Mesendoderm (in vitro differentiated cells): ENCODE measurements around the gene CREM.
A peak's percentile ranks its signal among the peaks of the same experiment; 100 is the strongest.
"Not testable (repeated sequence)": the region's sequence is repeated elsewhere in the genome, so short reads cannot be mapped to it uniquely, and the experiment has no call there.

ENCODE experiments used
- DNase-seq: peaks from one replicate; pipeline ENCODE4 v3.0.0; 2013
- H2AK5ac ChIP-seq: 2 replicates; pipeline ENCODE4 v1.6.1; 2013; ENCODE audit warnings: low read length, inconsistent platforms
- H2BK120ac ChIP-seq: 2 replicates; pipeline ENCODE4 v1.6.1; 2013; ENCODE audit warnings: low read depth, mild to moderate bottlenecking, low read length, moderate library complexity, mixed read lengths
- H2BK15ac ChIP-seq: replicated peaks from 2 replicates; pipeline ENCODE4 v1.6.1; 2013; ENCODE audit warnings: low read depth, mild to moderate bottlenecking, moderate library complexity
- H2BK5ac ChIP-seq: 2 replicates; pipeline ENCODE4 v1.6.1; 2013; ENCODE audit warnings: low read length, inconsistent platforms
- H3K18ac ChIP-seq: 2 replicates; pipeline ENCODE4 v1.6.1; 2013; ENCODE audit warnings: mild to moderate bottlenecking, low read length, mixed read lengths
- H3K23ac ChIP-seq: one replicate; pipeline ENCODE4 v1.6.1; 2013; ENCODE audit warnings: low read length
- H3K27ac ChIP-seq: 2 replicates; pipeline ENCODE4 v1.5.1; 2013; ENCODE audit warnings: low read depth, mild to moderate bottlenecking, inconsistent platforms, low read length, moderate library complexity
- H3K27me3 ChIP-seq: 2 replicates; pipeline ENCODE4 v1.6.1; 2013; ENCODE audit warnings: low read length, control low read depth, mild to moderate bottlenecking, inconsistent platforms; ENCODE audit not compliant: insufficient read depth, poor library complexity
- H3K36me3 ChIP-seq: 2 replicates; pipeline ENCODE4 v1.6.1; 2013; ENCODE audit warnings: low read length, inconsistent platforms; ENCODE audit not compliant: control insufficient read depth, insufficient read depth
- H3K4ac ChIP-seq: one replicate; pipeline ENCODE4 v1.6.1; 2013; ENCODE audit warnings: low read depth, mild to moderate bottlenecking, low read length, moderate library complexity
- H3K4me1 ChIP-seq: 2 replicates; pipeline ENCODE4 v1.6.1; 2013; ENCODE audit warnings: low read depth, low read length, inconsistent platforms; ENCODE audit not compliant: control insufficient read depth
- H3K4me2 ChIP-seq: 2 replicates; pipeline ENCODE4 v1.6.1; 2013; ENCODE audit warnings: low read length
- H3K4me3 ChIP-seq: 2 replicates; pipeline ENCODE4 v1.5.1; 2013; ENCODE audit warnings: mild to moderate bottlenecking, low read length
- H3K56ac ChIP-seq: one replicate; pipeline ENCODE4 v1.6.1; 2013; ENCODE audit warnings: low read length
- H3K79me1 ChIP-seq: 2 replicates; pipeline ENCODE4 v1.6.1; 2013; ENCODE audit warnings: low read length, inconsistent platforms
- H3K79me2 ChIP-seq: 2 replicates; pipeline ENCODE4 v1.6.1; 2013; ENCODE audit warnings: mild to moderate bottlenecking, low read length; ENCODE audit not compliant: control insufficient read depth, insufficient read depth
- H3K9ac ChIP-seq: 2 replicates; pipeline ENCODE4 v1.6.1; 2013; ENCODE audit warnings: low read length, inconsistent platforms
- H4K5ac ChIP-seq: one replicate; pipeline ENCODE4 v1.6.1; 2013; ENCODE audit warnings: low read length
- H4K8ac ChIP-seq: one replicate; pipeline ENCODE4 v1.6.1; 2013; ENCODE audit warnings: low read depth, mild to moderate bottlenecking, control low read depth, low read length, moderate library complexity
- WGBS: extraction: QIAGEN DNeasy Blood & Tissue Kit; methylation state at CpG from one replicate; pipeline ENCODE4 v1.1.7; 2013; ENCODE audit warnings: low lambda C conversion rate, missing lambda C conversion rate; ENCODE audit not compliant: insufficient coverage; ENCODE audit errors: extremely low coverage; 5-methylcytosine and 5-hydroxymethylcytosine counted together

The CREM gene

DNA sequence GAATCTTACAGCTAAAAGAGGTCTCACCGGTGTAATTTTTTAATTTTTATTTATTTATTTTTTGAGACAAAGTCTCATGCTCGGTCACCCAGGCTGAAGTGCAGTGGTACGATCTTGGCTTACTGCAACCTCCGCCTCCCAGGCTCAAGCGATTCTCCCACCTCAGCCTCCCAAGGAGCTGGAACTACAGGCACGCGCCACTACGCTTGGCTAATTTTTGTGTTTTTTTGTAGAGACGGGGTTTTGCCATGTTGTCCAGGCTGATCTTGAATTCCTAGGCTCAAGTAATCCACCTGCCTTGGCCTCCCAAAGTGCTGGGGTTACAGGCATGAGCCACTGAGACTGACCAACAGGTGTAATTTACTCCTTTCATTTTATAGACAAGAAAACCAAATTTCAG lies 90.3 kb downstream of the CREM start:
- not testable (repeated sequence) for H3K56ac ChIP-seq, H3K18ac ChIP-seq, H3K4ac ChIP-seq, H4K5ac ChIP-seq, H3K23ac ChIP-seq, H4K8ac ChIP-seq, H3K9ac ChIP-seq, H3K36me3 ChIP-seq, H3K4me1 ChIP-seq, H3K79me1 ChIP-seq, H3K4me2 ChIP-seq, H3K4me3 ChIP-seq, H3K79me2 ChIP-seq, DNase-seq, H2BK15ac ChIP-seq, H2BK120ac ChIP-seq, H2AK5ac ChIP-seq, H3K27me3 ChIP-seq, H2BK5ac ChIP-seq, H3K27ac ChIP-seq
- WGBS = no CpG with 5 or more reads among the region's 9 CpGs

DNA sequence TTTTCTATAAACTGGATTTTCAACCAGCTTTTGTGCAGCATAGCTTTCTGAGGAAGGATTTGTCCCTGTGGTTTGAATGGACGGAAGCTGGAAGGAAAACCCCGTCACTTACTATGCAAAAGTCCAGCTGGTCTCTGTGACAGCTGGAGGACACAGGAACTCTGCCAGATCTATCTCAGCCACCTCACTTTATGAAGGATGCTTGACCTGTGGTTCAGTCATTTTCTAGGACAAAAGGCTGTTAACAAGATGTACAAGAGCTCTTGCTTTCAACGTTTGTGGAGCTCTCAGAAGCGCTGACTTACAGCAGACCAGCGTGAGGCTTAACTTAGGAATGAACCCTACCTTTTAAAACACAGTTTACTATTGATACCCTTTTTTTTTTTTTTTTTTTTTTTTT lies 90.8 kb downstream of the CREM start:
- no peak overlapping the region for H4K8ac ChIP-seq
- H3K4me1 ChIP-seq = peaks cover 3% of the 10 kb centered on the region
- no peak overlapping the region for H4K5ac ChIP-seq
- H3K9ac ChIP-seq = no peak overlapping the region
- no peaks in the 10 kb centered on the region for H3K79me2 ChIP-seq
- DNase-seq = no peak
- no peaks in the 10 kb centered on the region for H3K27me3 ChIP-seq
- H3K4ac ChIP-seq = no peak overlapping the region
- no peak overlapping the region for H2AK5ac ChIP-seq
- H3K23ac ChIP-seq = no peak overlapping the region
- no peak overlapping the region for H3K18ac ChIP-seq
- no peak overlapping the region for H2BK5ac ChIP-seq
- no peak overlapping the region for H3K4me2 ChIP-seq
- H2BK120ac ChIP-seq = no peak overlapping the region
- no peak overlapping the region for H2BK15ac ChIP-seq
- H3K56ac ChIP-seq = no peak overlapping the region
- no peak overlapping the region for H3K27ac ChIP-seq
- no peaks in the 10 kb centered on the region for H3K79me1 ChIP-seq
- H3K36me3 ChIP-seq = no peaks in the 10 kb centered on the region
- H3K4me3 ChIP-seq = no peak overlapping the region
- WGBS = no CpG with 5 or more reads among the region's 5 CpGs

DNA sequence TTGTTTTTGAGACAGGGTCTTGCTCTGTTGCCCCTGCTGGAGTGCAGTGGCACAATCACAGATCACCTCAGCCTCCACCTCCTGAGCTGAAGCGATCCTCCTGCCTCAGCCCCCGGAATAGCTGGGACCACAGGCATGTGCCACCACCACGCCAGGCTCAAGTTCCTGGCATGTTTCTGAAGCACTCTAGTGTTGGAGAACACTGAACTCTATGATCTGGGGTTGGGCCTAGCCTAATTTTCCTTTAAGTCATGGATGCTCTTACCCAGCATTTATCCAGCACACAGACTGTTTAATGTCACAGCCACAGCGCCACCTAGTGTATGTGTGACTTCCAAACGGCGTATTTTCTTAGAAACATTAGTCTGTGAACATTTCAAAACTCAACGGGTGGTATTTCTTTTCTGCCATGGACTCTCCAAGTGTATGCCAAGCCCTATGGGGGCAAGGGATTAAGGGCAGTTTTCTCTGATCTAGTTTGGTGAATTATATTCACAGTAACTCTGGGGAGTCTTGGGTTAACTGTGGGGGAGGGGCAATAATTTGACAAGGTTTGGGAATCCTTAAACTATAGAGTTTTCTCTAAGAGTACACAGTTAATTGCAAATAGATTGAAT lies 91.8 kb downstream of the CREM start:
- H3K18ac ChIP-seq = no peak overlapping the region
- no peaks in the 10 kb centered on the region for H3K4me1 ChIP-seq
- no peak overlapping the region for H3K4me2 ChIP-seq
- H2AK5ac ChIP-seq = no peak overlapping the region
- no peaks in the 10 kb centered on the region for H3K79me1 ChIP-seq
- H3K79me2 ChIP-seq = no peaks in the 10 kb centered on the region
- no peak overlapping the region for H3K23ac ChIP-seq
- H3K4ac ChIP-seq = no peak overlapping the region
- peak overlapping the region; percentile 87 for H4K8ac ChIP-seq
- no peak overlapping the region for H4K5ac ChIP-seq
- peak; percentile 89 for DNase-seq
- no peaks in the 10 kb centered on the region for H3K36me3 ChIP-seq
- no peak overlapping the region for H3K4me3 ChIP-seq
- no peak overlapping the region for H2BK120ac ChIP-seq
- no CpG with 5 or more reads among the region's 7 CpGs for WGBS
- H2BK5ac ChIP-seq = no peak overlapping the region
- no peak overlapping the region for H3K56ac ChIP-seq
- no peaks in the 10 kb centered on the region for H3K27me3 ChIP-seq
- no peak overlapping the region for H3K27ac ChIP-seq
- no peak overlapping the region for H3K9ac ChIP-seq
- H2BK15ac ChIP-seq = no peak overlapping the region

DNA sequence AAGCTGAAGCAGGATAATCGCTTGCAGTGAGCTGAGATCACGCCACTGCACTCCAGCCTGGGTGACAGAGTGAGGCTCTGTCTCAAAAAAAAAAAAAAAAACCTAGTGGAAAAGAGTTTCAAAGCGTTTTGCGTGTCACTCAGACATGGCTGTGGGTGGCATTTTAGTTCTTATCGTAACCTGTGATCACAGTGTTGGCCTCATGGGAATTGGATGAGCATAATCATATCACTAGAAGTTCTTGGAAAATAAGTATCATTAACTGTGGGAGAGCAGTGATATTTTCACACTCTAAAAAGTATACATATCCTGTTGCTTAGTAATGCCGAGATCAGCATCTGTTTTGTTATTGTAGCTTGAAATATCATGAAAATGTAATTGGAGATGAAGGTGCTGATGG lies 92.6 kb downstream of the CREM start:
- Histone ChIP-seq H3K79me2 (no peaks in the 10 kb centered on the region), H3K27ac (no peak overlapping the region), H3K4ac (no peak overlapping the region), H3K36me3 (no peaks in the 10 kb centered on the region), H3K4me3 (no peak overlapping the region), H3K4me2 (no peak overlapping the region), H3K27me3 (no peaks in the 10 kb centered on the region), H2BK15ac (no peak overlapping the region), H2BK5ac (no peak overlapping the region), H3K23ac (no peak overlapping the region), H3K79me1 (no peaks in the 10 kb centered on the region), H3K9ac (no peak overlapping the region), H3K56ac (no peak overlapping the region), H4K5ac (no peak overlapping the region), H4K8ac (no peak overlapping the region), H2AK5ac (no peak overlapping the region), H3K4me1 (no peaks in the 10 kb centered on the region), H3K18ac (no peak overlapping the region), H2BK120ac (no peak overlapping the region)
- no CpG with 5 or more reads among the region's 6 CpGs for WGBS
- DNase-seq = no peak

DNA sequence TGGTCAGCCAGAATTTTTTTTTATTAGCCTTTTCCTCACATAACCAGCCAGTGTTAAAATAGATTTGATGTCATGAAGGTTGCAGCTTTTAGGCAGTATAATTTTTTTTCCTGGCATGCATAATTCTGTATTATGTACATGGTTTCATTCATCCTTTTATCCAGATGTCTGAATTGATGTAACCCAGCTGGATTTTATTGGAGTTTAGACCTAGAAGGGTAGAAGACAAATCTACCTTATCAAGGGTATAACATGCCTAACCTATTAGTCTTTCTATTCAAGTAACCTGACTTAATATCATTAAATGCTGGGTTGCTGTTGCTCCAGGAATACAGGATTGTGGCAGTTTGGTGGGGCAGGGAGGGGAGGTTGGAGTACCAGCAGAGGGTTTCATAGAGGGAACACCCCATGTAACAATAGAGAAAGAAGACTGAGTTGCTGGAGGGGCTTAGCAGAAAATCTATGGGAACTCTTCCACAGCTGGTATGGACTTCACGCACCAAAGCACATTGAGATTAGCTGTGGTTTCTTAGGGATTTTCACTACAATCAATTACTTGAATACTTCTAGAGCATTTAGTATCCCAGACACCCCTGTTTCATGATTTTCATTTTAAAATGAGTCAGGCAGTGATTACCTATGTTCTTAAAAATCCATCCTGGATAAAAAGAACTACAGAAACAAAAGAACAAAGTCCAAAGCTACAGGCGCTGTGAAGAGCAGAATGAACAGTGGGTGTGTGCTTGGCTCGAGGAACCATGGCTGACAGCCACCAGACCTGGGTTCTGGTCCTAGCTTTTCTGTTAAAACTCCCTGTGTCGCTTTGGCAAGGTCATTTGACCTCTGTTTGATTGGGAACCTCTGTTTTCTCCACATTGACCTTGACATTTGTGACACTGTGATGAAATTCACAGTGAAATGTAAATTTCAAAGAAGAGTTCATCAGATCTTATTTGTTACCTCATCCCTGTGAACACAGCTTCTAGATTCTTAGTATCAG lies 93.5 kb downstream of the CREM start:
- no peak overlapping the region for H4K5ac ChIP-seq
- no peak overlapping the region for H2BK120ac ChIP-seq
- H3K79me1 ChIP-seq = no peaks in the 10 kb centered on the region
- no peak overlapping the region for H3K4me3 ChIP-seq
- DNase-seq = no peak
- no peak overlapping the region for H3K18ac ChIP-seq
- H3K4me1 ChIP-seq = no peaks in the 10 kb centered on the region
- no peak overlapping the region for H3K56ac ChIP-seq
- no peak overlapping the region for H2AK5ac ChIP-seq
- H3K9ac ChIP-seq = no peak overlapping the region
- no peaks in the 10 kb centered on the region for H3K27me3 ChIP-seq
- H2BK5ac ChIP-seq = no peak overlapping the region
- H2BK15ac ChIP-seq = no peak overlapping the region
- no peak overlapping the region for H3K4me2 ChIP-seq
- no peak overlapping the region for H4K8ac ChIP-seq
- no peak overlapping the region for H3K4ac ChIP-seq
- no peak overlapping the region for H3K23ac ChIP-seq
- WGBS = no CpG with 5 or more reads among the region's 4 CpGs
- no peaks in the 10 kb centered on the region for H3K79me2 ChIP-seq
- no peak overlapping the region for H3K27ac ChIP-seq
- no peaks in the 10 kb centered on the region for H3K36me3 ChIP-seq
